Stimulated activated CD8-positive, alpha-beta memory T cell treated with anti-CD3 and anti-CD28 coated beads, Interleukin-12 subunit alpha, Interleukin-12 subunit beta, amount 100 ng/mL, for 24 hours (primary cell): Measurements from ENCODE around the gene SLC16A5.
"Not testable (repeated sequence)": the region's sequence is repeated elsewhere in the genome, so short reads cannot be mapped to it uniquely, and the experiment has no call there.

Experiments used
- DNase-seq: peaks from one replicate; pipeline ENCODE4 v3.0.0-alpha.2; 2020; ENCODE audit errors: extremely low read depth

Gene SLC16A5

GRCh38 chr17:75064040-75064439 is 23.7 kb upstream of the SLC16A5 start:
- DNase-seq: no peak

GRCh38 chr17:75064460-75064859 is 23.3 kb upstream of the SLC16A5 start:
- DNase-seq: no peak

- no peak for DNase-seq
These were observed 22.7 kb upstream of the SLC16A5 start for GRCh38 chr17:75064867-75065561.

- no peak for DNase-seq
These were observed 22.1 kb upstream of the SLC16A5 start for GRCh38 chr17:75065562-75066151.

GRCh38 chr17:75067856-75068255 is 19.9 kb upstream of the SLC16A5 start:
- no peak for DNase-seq

GRCh38 chr17:75068750-75069149 is 19.0 kb upstream of the SLC16A5 start:
- DNase-seq: no peak

- no peak for DNase-seq
These were observed 18.0 kb upstream of the SLC16A5 start for GRCh38 chr17:75069783-75070182.

- not testable (repeated sequence) for DNase-seq
These were observed 16.1 kb upstream of the SLC16A5 start for GRCh38 chr17:75071478-75072271.

- not testable (repeated sequence) for DNase-seq
These were observed 14.8 kb upstream of the SLC16A5 start for GRCh38 chr17:75072909-75073308.

GRCh38 chr17:75073618-75074047 is 14.1 kb upstream of the SLC16A5 start:
- no peak for DNase-seq

- DNase-seq: no peak
These were observed 13.2 kb upstream of the SLC16A5 start for GRCh38 chr17:75074532-75074931.

- DNase-seq: no peak
These were observed 12.0 kb upstream of the SLC16A5 start for GRCh38 chr17:75075597-75076336.

GRCh38 chr17:75077072-75077495 is 10.7 kb upstream of the SLC16A5 start:
- no peak for DNase-seq

GRCh38 chr17:75077496-75078283 is 10.1 kb upstream of the SLC16A5 start:
- DNase-seq: no peak

GRCh38 chr17:75078284-75079022 is 9.3 kb upstream of the SLC16A5 start:
- no peak for DNase-seq

GRCh38 chr17:75079023-75079373 is 8.8 kb upstream of the SLC16A5 start:
- no peak for DNase-seq

GRCh38 chr17:75081611-75082540 is 5.9 kb upstream of the SLC16A5 start:
- DNase-seq: no peak

GRCh38 chr17:75082683-75083082 is 5.1 kb upstream of the SLC16A5 start:
- DNase-seq: no peak

- no peak for DNase-seq
These were observed 3.6 kb upstream of the SLC16A5 start for GRCh38 chr17:75084039-75084660.
